C4-2B (cell line): ENCODE measurements around the gene STXBP1.

Experiments
- H3K27ac ChIP-seq: fragments of 450-650 bp; 2 replicates; pipeline ENCODE4 v1.5.1; 2017
- ZFX ChIP-seq: fragments of 450-650 bp; IDR thresholded peaks from 2 replicates; pipeline ENCODE4 v1.6.1; 2017
- TF ChIP-seq, protein P1 (sequence below): fragments of 450-650 bp; conservative IDR thresholded peaks from 2 replicates; pipeline ENCODE4 v1.5.1; 2017; ENCODE audit warnings: mild to moderate bottlenecking

The STXBP1 gene

DNA sequence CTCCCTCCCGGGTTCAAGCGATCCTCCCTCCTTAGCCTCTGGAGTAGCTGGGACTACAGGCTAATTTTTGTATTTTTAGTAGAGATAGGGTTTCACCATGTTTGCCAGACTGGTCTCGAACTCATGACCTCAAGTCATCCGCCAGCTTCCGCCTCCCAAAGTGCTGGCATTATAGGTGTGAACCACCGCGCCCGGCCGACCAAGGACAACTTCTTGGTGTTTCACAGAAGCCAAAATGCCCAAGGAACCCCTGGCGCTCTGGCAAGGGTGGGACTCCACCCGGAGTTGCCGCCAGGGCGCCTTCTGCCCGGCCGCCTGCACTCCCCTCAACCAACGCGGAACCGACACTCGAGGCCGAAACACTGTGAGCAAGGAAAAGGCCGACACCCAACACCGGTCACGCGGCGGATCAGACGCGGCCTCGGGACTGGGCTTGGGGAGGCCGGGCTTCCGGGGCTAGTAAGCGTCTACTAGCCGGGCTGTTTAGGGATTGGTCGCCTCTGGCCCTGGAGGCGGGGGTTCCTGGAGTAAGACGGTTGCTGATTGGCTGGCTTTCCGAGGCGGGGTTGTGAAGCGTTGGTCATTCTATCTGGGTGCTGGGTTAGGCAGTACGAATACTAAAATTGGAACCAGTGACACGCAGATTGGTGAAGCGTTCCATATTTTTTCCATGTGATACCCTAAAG lies 87.1 kb downstream of the STXBP1 start:
- TF ChIP-seq ZFX: no peak
- TF ChIP-seq, protein P1, sequence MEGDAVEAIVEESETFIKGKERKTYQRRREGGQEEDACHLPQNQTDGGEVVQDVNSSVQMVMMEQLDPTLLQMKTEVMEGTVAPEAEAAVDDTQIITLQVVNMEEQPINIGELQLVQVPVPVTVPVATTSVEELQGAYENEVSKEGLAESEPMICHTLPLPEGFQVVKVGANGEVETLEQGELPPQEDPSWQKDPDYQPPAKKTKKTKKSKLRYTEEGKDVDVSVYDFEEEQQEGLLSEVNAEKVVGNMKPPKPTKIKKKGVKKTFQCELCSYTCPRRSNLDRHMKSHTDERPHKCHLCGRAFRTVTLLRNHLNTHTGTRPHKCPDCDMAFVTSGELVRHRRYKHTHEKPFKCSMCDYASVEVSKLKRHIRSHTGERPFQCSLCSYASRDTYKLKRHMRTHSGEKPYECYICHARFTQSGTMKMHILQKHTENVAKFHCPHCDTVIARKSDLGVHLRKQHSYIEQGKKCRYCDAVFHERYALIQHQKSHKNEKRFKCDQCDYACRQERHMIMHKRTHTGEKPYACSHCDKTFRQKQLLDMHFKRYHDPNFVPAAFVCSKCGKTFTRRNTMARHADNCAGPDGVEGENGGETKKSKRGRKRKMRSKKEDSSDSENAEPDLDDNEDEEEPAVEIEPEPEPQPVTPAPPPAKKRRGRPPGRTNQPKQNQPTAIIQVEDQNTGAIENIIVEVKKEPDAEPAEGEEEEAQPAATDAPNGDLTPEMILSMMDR: no peak
- no peak overlapping the region for H3K27ac ChIP-seq

DNA sequence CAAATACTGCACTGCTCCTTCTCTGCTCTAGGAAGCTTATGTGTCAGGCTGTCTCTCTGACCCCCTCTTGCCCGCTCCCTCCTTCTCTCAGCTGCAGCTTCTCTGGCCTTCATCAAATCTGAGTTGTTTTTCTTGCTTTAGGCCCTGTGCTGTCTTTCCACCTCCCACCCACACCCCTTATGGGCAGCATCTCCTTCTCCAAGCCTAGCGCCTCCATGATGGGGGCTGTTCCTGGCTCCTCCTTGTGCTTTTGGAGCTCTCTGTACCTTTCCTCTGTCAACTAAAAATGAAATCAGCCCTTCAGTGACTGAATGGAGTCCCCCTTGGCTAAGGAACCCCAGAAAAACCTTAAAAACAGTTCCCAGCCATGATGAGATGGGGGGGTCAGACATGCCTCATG lies 88.1 kb downstream of the STXBP1 start:
- no peak overlapping the region for H3K27ac ChIP-seq
- TF ChIP-seq, protein P1: no peak
- no peak for TF ChIP-seq ZFX

DNA sequence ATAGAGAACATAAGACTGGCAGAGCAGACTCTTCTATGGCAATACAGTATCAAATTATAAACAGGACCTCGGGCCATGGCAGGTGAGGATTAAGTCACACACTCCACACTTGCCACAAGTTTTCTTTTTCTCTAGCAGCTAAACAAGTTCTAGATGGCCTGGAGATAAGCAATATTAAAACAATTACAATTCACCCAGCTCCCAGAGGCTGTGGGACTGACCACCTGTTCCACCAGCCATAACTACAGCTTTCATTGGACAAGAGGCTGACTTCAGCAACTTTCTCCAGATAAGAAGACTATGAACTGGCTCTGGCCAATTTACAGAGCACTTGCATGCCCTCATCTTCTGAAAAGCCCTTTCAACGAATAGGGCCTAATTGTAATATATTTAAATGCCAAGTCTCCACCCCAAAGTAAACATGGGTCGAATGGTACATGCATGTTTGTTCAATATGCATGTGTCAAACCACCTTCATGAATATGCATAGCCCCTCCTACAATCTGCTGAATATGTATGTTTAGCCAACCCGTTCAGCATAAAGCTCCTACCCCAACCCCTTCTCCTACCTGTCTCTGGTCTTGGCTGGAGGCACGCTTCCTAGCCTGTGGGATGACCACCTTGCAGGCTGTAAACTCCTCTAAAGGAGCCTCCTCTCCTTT lies 88.6 kb downstream of the STXBP1 start:
- TF ChIP-seq ZFX: no peak
- TF ChIP-seq, protein P1: no peak
- H3K27ac ChIP-seq: no peak overlapping the region

DNA sequence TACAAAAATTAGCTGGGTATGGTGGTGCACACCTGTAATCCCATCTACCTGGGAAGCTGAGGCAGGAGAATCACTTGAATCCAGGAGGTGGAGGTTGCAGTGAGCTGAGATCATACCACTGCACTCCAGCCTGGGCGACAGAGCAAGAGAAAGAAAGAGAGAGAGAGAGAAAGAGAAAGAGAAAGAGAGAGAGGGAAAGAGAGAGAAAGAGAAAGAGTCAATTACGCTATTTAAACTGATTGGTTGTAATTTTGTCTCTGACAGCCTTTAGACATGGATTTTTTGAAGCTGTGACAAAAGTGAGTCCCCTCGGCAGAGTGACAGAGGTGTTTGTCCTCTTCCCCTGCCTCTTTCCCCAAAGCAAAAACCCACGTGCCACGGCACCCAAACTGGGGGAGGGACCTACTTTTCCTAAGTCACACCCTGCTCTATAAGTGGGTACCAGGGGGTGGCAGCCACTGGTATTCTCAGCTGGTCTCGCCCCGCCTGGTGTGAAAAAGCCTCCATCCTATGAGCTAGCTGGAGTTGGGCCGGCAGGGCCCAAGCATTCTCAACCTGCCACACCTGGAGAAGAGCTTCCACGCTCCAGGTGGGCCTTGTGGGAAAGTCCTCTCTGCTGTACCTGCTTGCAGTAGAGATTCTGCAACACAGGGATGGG lies 91.3 kb downstream of the STXBP1 start:
- H3K27ac ChIP-seq: no peak overlapping the region
- TF ChIP-seq, protein P1: no peak
- no peak for TF ChIP-seq ZFX

DNA sequence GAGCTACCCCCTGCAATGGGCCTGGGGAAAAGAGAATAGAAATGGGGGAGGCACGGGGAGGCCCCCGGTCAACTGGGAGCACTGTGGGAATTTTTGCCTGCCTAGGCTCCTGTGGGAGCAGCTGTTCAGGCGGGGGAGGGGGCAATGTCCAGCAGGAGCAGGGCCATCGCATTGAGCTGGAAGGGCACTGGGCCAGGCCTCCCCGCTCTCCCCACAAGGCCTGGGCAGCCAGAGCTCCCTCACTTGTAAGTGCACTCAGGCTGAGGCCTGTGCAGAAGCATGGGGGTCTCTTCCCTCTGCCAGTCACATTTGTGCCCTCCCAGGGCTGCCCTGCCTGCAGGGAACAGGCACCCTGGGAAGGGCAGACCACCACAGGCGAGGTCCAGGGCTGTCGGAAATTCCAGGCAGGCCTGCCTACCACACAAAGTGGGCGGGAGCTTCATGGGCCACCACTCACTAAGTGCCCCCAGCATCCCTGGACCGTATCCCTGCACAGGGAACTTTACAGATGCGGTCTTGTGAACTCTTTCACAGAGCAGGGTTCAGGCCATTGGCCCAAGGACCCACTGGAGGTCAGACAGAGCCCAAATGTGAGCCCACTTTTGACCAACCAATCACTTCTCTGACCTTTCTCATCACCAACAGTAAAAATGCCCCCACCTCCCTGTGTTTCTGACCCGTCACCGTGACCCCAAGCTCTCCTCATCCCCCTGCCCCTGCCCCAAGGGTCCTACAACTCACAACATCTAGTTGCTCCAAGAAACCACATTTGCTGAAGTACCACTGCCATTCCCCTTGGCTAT lies 93.7 kb downstream of the STXBP1 start:
- TF ChIP-seq, protein P1: no peak

DNA sequence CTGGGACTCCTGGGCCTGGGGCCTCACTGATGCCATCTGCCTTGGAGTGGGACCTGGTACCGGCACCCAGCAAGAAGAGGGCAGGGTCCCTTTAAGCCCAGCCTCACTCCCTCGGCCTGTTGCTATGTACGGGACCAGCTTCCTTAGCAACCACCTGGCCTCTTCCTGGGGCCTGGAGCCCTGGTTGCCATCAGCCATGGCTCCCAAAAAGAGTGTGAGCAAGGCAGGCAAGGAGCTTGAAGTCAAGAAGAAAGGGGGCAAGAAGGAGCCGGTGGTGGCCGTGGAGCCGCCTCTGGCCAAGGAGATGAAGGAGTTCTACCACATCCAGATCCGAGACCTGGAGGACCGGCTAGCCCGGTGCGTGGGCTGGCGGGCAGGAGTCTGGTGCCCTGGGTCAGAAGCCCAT lies 94.8 kb downstream of the STXBP1 start, which contains the start of gene CFAP157:
TSS of gene CFAP157 (plus strand) at position 153 of the 406 bp plus-strand sequence. CDS start at position 197, 44 bp downstream.
- TF ChIP-seq ZFX: no peak
- TF ChIP-seq, protein P1: no peak
- no peak within 1 kb of the TSS for H3K27ac ChIP-seq

More for the DNA sequence above, 93.7 kb downstream of the STXBP1 start:
- no peak overlapping the region for H3K27ac ChIP-seq
